Activated effector memory CD4-positive, alpha-beta T cell treated with anti-CD3 and anti-CD28 coated beads, Interleukin-2, amount 50 U/mL, for 16 hours (primary cell): ENCODE results near the gene DNAJC19.
A peak's percentile ranks its signal among the peaks of the same experiment; 100 is the strongest.
"Not testable (repeated sequence)": the region's sequence is repeated elsewhere in the genome, so short reads cannot be mapped to it uniquely, and the experiment has no call there.

Experiments
- DNase-seq: peaks from one replicate; pipeline ENCODE4 v3.0.0-alpha.2; 2020

The DNAJC19 gene

GRCh38 chr3:180989291-180990163 is at the start of gene DNAJC19:
Gene DNAJC19, minus strand, starts transcription at chr3:180989736. Its CDS starts 134 bp downstream, at chr3:180989602.
- DNase-seq, result peak; percentile 96

GRCh38 chr3:181030948-181031347 is 41.4 kb upstream of the DNAJC19 start:
- no peak for DNase-seq

- no peak for DNase-seq
Observed at GRCh38 chr3:181025204-181025603, 35.7 kb upstream of the DNAJC19 start.

- DNase-seq, result no peak
Observed at GRCh38 chr3:181017690-181018089, 28.2 kb upstream of the DNAJC19 start.

GRCh38 chr3:181009225-181009624 is 19.7 kb upstream of the DNAJC19 start:
- no peak for DNase-seq

- no peak for DNase-seq
Observed at GRCh38 chr3:181008796-181009195, 19.3 kb upstream of the DNAJC19 start.

- DNase-seq, result no peak
Observed at GRCh38 chr3:181007262-181007661, 17.7 kb upstream of the DNAJC19 start.

- DNase-seq, result no peak
Observed at GRCh38 chr3:181006541-181006940, 17.0 kb upstream of the DNAJC19 start.

GRCh38 chr3:181003469-181003868 is 13.9 kb upstream of the DNAJC19 start:
- not testable (repeated sequence) for DNase-seq

GRCh38 chr3:181002331-181002730 is 12.8 kb upstream of the DNAJC19 start:
- DNase-seq, result not testable (repeated sequence)

GRCh38 chr3:180996415-180996932 is 6.9 kb upstream of the DNAJC19 start:
- no peak for DNase-seq

- no peak for DNase-seq
Observed at GRCh38 chr3:180990505-180990904, 969 bp upstream of the DNAJC19 start.

GRCh38 chr3:180987344-180987743 is 2.2 kb downstream of the DNAJC19 start:
- DNase-seq, result no peak

GRCh38 chr3:180986366-180986765 is 3.2 kb downstream of the DNAJC19 start:
- DNase-seq, result not testable (repeated sequence)

GRCh38 chr3:180983136-180983535 is 6.4 kb downstream of the DNAJC19 start:
- DNase-seq, result no peak

- DNase-seq, result no peak
Observed at GRCh38 chr3:180981912-180982311, 7.6 kb downstream of the DNAJC19 start.

- no peak for DNase-seq
Observed at GRCh38 chr3:180980611-180981010, 8.9 kb downstream of the DNAJC19 start.

- DNase-seq, result no peak
Observed at GRCh38 chr3:180979961-180980360, 9.6 kb downstream of the DNAJC19 start.

GRCh38 chr3:180977498-180977897 is 12.0 kb downstream of the DNAJC19 start:
- no peak for DNase-seq

GRCh38 chr3:180974286-180974685 is 15.2 kb downstream of the DNAJC19 start:
- no peak for DNase-seq

- no peak for DNase-seq
Observed at GRCh38 chr3:180973543-180973942, 16.0 kb downstream of the DNAJC19 start.

GRCh38 chr3:180970931-180971330 is 18.6 kb downstream of the DNAJC19 start:
- DNase-seq, result no peak

- DNase-seq, result no peak
Observed at GRCh38 chr3:180962530-180962929, 27.0 kb downstream of the DNAJC19 start.

GRCh38 chr3:180961552-180961951 is 28.0 kb downstream of the DNAJC19 start:
- DNase-seq, result no peak

GRCh38 chr3:180961087-180961486 is 28.4 kb downstream of the DNAJC19 start:
- DNase-seq, result no peak
